HG02970 (cell line): ENCODE data around the gene NOL3.

Experiments
- ATAC-seq: cut with Tn5 transposase; IDR thresholded peaks from one replicate; pipeline ENCODE4 v1.9.1; 2021; ENCODE audit warnings: mild to moderate bottlenecking, moderate library complexity, moderate number of reproducible peaks; ENCODE audit not compliant: unreplicated experiment, low FRiP score

Gene NOL3

DNA sequence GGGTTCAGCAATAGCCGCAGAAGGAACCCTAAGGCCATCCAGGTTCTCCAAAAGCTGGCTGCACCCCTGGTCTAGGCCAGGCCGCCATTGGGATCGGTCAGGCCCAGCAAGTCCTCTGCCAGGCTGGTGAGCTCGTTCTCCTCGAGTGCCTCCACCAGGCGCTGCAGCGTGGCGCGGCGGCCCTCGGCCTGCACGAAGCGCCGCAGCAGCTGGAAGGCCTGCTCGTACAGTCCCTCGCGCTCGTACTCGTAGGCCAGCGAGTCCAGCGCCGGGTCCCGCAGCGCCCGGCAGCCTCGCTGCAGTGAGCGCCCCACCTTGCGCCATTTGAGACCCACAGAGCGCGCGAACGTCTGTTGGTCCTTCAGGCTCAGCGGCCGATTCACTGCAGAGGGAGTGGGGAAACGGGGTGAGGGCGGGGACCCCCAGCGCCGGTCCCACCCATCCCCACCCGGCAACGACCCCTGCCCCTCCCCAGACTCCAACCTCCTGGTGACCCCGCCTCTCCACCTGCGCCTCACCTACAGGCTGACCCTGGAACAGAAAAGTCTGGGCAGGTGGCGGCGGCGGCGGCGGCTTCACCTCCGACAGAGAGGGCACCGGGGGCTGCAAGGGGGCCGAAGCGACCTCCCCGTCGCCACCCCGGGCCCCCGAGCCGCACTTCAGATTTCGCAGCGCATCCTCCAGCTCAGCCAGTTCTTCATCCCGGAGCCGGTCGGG lies 15.6 kb upstream of the NOL3 start:
- no peak for ATAC-seq

DNA sequence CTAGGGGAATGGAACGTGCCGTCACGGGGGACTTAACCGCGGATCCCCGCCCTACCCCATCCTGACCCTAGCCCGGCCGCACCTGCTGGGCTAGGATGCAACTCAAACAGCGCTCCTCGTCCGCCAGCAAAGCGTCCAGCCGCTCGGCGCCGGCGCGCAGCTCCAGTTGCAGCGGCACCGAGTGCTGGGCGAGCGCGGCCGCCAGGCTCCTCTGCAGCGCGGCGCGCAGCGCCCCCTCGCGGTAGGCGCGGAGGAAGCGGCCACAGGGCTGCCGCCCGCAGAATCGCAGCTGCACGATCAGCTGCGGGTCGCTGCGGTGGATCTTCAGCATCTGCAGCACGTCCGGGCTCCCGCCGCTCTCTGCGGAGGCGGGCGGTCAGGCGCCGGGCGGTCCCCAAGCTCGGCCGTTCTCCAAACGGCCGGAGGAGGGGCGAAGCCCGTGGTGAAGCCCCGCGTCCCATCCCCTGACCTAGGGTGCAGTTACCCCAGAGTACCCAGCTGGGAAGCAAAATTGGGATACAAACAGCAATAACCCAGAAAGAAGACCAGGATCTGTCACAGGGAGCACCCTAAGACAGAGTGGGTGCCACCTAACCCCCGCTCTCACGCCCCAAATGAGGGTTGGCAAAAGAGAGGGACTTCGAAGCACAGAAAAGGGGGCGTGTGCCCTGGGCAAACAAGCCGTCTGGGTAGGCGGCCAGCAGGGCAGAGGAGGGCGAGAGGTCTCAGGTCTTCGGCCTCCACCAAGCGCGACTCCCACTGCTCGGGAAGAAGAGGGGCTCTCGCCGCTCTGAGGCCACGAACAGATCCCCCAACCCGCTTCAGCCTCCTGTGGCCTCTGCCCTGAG lies 14.8 kb upstream of the NOL3 start:
- no peak for ATAC-seq

DNA sequence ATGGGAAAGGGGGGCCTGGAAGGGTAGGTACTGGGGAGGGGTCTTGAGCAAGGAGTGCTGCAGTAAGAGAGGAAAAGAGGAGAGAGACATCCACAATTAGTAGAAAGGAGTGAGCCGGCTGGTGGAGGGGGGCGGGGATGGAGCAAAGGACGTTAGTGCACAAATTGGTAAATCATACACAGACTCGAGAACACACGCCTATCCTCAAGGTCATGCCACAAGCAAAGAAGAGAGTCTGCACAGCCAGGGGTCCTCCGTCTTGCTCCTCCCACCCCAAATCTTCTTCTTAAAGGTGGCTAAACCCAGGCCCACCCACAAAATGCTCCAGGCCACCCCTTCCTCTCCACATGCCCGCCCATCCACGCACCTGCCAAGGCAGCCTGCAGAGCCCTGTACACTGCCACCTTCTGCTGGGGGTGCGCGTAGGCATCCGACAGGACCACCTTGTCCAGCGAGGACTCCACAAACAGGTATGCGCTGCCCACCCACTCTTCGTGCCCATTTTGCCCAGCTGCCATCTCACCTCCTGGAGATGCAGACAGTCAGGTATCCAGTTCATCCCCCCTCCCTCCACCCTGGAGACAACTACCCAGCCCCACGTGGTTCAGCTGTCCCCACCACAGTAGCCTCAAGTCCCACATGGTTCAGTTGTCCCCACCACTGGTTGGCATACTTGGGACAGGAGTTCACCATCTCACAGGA lies 14.0 kb upstream of the NOL3 start:
- no peak for ATAC-seq

DNA sequence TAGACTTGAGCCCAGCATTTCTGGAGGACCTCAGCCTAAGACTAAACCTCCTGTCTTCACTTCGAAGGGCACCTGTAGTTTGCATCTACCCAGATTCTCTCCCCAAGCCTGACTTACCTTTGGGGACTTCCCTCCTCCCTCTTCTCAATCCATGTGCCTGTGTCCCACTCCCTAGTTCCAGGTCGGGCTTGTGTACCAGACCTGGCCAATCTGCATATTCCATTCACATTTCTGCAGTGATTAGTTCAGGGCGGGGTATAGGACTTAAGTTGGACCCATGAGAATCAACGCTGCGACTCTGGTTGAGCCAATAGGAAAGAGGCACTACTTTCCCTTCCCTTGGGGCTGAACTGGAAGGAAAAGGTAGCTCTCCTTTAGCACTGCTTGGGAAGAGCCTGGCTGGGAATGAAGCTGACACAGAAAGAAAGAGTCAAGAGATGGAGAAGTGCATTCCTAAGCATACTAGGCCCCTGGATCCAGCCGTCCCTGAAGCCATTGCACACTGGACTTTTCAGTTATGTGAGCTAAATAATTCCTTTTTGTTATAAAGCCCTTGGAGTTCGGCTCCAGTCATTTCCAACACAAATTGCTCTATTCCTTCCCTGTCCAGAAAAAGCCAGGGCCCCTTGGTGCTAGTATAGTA lies 13.1 kb upstream of the NOL3 start:
- no peak for ATAC-seq

DNA sequence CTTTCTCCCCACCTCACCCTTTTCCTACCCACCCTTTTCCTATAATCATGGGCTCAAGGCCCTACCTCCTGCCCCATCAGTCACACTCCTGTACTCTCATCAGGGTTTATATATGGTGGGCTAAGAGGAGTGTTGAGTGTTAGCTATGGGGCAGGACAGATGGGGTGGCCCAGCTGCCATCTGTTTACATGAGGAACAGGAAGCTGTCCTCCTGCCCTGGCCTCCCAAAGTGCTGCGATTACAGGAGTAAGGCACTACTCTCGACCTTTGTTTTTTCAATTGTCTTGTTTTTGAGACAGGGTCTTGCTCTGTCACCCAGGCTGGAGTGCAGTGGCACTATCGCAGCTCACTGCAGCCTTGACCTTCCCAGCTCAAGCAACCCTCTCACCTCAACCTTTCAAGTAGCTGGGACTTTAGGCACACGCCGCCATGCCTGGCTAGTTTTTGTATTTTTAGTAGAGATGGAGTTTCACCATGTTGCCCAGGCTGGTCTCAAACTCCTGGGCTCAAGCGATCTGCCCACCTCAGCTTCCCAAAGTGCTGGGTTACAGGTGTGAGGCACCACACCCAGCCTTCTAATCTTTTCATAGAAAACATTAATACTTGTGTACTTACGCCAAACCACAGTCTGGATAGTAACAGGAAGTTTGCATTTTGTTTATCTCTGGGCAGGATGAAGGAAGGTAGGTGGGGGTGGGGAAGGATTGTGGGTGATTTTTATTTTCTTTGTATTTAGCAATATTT lies 12.3 kb upstream of the NOL3 start:
- no peak for ATAC-seq

DNA sequence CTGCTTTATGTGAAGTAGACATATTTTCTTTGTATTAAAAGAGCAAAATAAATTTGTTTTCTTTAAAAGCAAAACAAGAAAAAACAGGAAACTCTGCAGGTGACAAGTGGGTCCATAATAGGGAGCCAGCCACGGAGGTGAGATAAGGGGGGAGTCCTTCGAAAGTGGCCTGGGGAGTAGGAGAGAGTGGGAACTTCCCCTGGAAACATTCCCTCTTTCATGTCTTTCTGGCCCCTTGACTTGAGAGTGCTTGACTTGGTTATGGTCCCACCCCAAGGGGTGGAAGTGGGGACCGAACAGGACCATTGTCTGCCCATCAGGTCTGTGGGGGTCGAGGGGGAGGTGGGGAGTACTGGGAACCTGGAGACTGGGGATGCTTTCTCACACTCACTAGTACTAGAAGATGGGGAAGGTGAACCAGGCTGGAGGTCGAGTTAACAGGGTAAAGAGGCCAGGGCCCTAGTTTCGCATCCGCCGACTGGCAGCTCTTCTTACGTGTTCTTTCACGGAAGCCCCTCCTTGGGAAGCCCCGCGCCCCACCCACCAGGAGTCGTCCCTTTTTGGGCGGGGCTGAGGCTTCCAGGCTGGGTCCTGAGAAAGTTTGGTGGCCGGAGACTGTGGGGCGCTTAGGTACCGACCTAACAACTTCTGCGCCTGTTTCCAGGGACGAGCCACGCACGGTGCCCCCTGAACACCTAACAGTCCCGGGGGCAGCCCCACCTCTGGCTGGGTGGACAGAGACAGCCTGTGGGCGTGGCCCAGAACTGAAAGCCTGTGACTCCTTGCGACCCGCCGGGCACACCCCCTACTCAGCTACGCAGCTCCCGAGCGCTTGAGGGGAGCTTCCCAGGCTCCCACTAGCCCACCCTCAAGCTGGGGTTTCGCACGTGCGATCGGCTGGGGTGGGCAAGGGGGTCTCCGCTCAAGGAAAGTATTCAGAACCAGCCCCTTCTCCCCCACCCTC lies 11.4 kb upstream of the NOL3 start:
- peak; percentile 42 for ATAC-seq

DNA sequence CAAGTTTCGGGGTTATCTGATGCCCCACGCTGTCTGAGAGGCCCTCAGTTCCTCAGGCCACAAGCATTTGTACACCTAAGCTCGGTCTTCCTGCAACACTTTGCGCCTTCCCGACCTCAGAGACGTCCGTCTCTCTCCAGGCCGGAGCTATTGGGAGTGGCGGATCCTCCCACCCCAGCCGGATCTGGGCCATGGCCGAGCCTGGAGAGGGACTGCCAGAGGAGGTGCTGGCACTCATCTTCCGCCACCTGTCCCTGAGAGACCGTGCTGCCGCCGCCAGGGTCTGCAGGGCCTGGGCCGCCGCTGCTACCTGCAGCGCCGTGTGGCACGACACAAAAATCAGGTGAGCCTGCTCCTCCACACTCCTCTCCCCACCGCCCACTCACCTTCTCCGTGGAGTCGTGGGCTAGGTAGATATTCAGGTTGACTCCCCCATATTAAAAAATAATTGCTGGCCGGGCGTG lies 8.7 kb upstream of the NOL3 start:
- no peak for ATAC-seq

DNA sequence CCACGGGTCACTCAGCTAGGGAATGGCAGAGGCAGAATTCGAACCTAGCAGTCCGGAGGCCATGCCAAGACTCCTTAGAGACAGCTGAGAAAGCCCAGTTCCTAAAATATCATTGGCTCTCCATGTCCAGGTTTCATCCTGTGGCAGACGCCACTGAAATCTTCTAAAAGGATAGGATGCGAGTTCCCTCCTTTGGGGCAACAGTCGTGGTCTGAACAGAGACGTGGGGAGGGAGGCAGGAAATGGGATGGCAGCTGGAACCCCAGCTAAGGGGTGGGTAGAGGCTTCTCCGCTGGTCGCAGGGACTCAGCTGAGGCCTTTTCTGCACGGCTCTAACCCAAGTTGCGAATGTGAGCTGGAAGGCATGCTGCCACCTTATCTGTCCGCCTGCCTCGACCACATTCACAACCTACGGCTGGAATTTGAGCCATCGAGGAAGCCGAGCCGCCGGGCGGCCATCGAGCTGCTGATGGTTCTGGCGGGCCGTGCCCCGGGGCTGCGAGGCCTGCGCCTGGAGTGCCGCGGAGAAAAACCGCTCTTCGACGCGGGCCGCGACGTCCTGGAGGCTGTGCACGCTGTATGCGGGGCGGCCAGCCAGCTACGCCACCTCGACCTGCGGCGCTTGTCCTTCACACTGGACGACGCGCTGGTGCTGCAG lies 7.7 kb upstream of the NOL3 start:
- ATAC-seq = no peak

DNA sequence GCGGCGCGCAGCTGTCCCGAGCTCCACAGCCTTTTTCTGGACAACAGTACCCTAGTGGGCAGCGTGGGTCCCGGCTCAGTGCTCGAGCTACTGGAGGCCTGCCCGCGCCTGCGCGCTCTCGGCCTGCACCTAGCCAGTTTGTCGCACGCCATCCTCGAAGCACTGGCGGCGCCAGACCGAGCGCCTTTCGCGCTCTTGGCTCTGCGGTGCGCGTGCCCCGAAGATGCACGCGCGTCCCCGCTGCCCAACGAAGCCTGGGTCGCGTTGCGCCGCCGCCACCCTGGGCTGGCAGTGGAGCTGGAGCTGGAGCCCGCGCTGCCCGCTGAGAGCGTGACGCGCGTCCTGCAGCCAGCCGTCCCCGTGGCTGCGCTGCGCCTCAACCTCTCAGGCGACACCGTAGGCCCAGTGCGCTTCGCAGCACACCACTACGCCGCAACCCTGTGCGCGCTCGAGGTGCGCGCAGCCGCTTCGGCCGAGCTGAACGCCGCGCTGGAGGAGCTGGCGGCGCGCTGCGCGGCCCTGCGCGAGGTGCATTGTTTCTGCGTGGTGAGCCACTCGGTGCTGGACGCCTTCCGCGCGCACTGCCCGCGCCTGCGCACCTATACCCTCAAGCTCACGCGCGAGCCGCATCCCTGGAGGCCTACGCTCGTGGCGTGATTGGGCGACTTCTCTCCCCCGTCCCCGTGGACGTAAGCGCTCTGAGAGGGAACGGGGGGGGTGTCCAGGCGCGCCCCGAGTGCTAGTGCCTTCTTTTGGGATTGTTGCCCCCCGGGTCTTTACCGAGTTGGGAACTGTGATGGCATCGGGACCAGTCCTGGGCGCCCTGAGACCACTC lies 7.0 kb upstream of the NOL3 start:
- no peak for ATAC-seq

DNA sequence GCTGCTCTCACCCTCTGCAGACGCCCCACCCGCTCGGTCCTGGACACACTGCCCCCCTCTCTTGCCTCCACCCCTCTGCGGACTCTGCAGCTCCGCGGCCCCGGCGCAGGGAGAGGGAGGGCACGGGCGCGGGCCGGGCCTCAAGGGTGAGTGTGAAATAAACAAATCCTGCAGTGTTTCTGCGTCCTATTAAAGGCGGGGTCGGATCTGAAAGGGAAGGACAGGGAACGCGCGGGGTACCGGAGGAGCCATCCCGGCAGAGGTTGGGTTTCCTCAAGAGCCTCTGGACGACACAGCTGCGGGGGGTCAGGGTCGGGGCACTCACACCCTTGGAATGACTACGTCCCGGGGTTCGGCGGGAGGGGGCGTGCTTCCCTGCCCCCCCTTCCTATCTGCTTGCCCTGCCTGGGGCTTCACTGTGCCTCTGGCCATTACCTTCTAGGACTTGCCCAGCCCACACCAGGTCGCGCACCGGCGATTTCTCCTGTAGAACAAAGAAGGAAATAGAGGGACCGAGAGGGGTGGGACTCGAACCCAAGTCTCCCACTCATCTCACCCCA lies 6.3 kb upstream of the NOL3 start:
- no peak for ATAC-seq

DNA sequence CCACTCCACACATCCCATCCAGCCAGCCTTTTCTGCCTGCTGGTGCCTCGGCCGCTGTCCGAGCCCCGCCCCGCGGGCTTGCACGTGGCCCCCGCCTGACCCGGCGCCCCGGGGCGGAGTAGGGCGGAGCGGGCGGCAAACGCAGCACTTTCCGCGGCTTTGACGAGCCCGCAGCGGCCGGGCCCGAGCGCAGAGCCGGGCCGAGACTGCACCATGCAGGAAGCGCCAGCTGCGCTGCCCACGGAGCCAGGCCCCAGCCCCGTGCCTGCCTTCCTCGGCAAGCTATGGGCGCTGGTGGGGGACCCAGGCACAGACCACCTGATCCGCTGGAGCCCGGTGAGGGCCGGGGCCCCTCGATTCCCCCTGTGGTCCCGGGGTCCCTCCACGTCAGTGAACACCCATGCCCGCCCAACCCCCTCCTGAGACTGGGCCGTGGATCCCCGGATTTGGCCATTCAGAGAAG lies 5.7 kb upstream of the NOL3 start, which contains the start of gene HSF4:
TSS of gene HSF4 (plus strand) at position 147 of the 463 bp plus-strand sequence. CDS start at position 214, 67 bp downstream.
- ATAC-seq = no peak

DNA sequence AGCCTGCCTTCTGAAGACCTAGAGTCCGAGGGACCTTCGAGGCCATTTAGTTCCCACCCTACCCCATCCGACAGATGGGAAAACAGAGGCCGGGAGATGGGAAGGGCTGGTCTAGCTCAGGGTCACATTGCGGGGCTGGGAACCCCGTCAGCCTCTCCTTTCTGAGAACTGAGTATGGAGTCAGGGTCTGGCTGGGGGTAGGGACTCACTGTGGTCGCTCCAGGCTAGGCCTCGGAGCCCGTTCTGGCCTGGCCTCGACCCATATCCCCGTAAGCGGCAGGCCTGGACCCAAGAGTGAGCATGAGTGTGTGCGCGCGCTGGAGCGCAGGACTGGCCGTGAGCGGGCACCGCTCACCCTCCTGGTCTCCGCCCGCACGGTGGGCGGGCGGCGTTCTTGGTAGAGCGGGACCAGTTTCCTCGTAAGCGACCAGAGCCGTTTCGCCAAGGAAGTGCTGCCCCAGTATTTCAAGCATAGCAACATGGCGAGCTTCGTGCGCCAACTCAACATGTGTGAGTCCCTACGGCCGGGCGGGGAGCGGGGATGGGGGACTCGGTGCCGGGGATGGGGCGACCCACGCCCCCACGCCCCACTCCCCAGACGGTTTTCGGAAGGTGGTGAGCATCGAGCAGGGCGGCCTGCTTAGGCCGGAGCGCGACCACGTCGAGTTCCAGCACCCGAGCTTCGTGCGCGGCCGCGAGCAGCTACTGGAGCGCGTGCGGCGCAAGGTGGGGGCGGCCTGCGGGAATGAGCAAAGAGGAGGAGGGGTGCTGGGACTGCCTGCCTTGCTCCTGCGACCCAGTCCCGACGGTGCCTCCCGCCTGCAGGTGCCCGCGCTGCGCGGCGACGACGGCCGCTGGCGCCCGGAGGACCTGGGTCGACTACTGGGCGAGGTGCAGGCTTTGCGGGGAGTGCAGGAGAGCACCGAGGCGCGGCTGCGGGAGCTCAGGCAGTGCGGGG lies 4.9 kb upstream of the NOL3 start:
- no peak for ATAC-seq

DNA sequence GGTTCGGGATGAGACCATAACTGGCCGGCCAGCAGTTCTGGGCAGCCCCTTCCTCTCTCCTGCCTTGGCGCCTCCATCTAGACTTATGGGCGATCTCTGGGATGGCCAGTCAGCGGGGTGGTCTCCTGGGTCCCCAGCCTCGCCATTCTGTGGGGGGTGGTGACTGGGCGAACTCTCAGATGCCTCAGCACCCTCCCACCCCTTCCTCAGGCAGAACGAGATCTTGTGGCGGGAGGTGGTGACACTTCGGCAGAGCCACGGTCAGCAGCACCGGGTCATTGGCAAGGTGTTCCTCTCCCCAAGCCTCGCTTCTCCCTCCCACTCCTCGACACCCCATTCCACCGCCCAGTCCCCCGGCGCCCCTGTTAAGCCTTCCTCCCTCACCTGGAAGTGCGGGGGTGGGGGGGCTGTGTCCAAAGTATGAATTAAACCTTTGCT lies 4.2 kb upstream of the NOL3 start:
- ATAC-seq = no peak

DNA sequence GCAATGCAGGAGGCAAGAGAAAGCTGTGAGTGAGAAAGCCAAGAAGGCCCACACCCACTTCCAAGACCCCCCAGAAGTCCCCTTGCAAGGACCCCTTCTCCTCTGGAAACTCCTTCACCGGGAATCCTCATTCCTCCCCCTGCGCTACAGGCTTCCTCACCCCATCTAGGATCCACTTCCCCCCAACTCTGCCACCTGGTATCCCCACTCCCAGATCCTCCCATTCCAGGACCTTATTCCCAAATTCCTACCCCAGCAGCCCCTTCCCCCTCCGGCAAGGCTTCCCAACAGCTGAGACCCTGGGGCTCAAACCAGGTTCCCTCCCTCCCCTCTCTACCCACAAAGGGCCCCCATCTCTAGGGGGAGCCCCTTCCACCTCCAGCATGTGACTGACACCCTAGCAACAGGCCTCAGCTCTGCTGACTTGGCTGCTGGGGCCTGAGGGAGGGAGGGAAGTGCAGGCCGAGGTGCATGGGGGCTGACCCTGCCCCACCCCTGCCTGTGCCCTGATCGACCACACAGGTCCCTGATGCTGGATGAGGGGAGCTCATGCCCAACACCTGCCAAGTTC lies 3.7 kb upstream of the NOL3 start:
- no peak for ATAC-seq

DNA sequence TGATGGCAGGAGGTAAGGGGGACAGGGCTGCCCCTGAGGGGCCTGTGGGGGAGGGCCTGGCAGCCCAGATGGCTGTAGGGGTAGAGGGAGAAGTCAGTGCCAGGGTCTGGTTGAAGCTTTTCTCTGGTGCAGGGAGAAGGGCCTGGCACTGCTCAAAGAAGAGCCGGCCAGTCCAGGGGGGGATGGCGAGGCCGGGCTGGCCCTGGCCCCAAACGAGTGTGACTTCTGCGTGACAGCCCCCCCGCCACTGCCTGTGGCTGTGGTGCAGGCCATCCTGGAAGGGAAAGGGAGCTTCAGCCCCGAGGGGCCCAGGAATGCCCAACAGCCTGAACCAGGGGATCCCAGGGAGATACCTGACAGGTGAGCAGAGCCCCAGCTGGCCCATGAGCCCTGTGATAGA lies 2.8 kb upstream of the NOL3 start:
- no peak for ATAC-seq
